HepG2 (cell line): Measurements from ENCODE around the gene AMIGO1. TPM values are rescaled to one million over a fixed set of nuclear protein-coding genes. Genes with fewer than 3 reads are reported as not detected.

Experiments used
- ARHGAP35 ChIP-seq: sonication (generic); formaldehyde crosslinking; IDR thresholded peaks from 2 replicates; pipeline ENCODE4 v1.9.0; 2022; ENCODE audit warnings: mild to moderate bottlenecking, inconsistent platforms, moderate library complexity, missing genetic modification reagents, borderline replicate concordance
- CBFB ChIP-seq: sonication (generic); formaldehyde crosslinking; IDR thresholded peaks from 2 replicates; pipeline ENCODE4 v1.4.0; 2020; ENCODE audit warnings: missing genetic modification reagents
- ETV6 ChIP-seq: sonication (generic); formaldehyde crosslinking; conservative IDR thresholded peaks from 2 replicates; pipeline ENCODE4 v1.4.0; 2020; ENCODE audit warnings: missing genetic modification reagents
- NFE2L1 ChIP-seq: sonication (generic); formaldehyde crosslinking; IDR thresholded peaks from 2 replicates; pipeline ENCODE4 v1.4.0; 2020; ENCODE audit warnings: missing genetic modification reagents, mild to moderate bottlenecking, borderline replicate concordance
- NR1H2 ChIP-seq: sonication (generic); formaldehyde crosslinking; IDR thresholded peaks from 2 replicates; pipeline ENCODE4 v1.8.1; 2022; ENCODE audit warnings: low read depth, missing genetic modification reagents, borderline replicate concordance
- PRPF4 ChIP-seq: fragments of 200-400 bp; formaldehyde crosslinking; IDR thresholded peaks from 2 replicates; pipeline ENCODE4 v1.6.1; 2016; ENCODE audit warnings: low read length, low read depth; ENCODE audit not compliant: poor library complexity, severe bottlenecking
- RXRB ChIP-seq: IDR thresholded peaks from 2 replicates; pipeline ENCODE4 v1.6.1; 2016; ENCODE audit warnings: borderline replicate concordance, missing genetic modification reagents, missing compliant biosample characterization
- SNRNP70 ChIP-seq: fragments of 200-400 bp; formaldehyde crosslinking; IDR thresholded peaks from 2 replicates; pipeline ENCODE4 v1.6.1; 2017; ENCODE audit warnings: mild to moderate bottlenecking, low read depth, low read length, moderate library complexity
- ZNF382 ChIP-seq: sonication (generic); formaldehyde crosslinking; IDR thresholded peaks from 2 replicates; pipeline ENCODE4 v1.5.0; 2020; ENCODE audit warnings: missing genetic modification reagents, mild to moderate bottlenecking, borderline replicate concordance
- ZNF383 ChIP-seq: sonication (generic); formaldehyde crosslinking; IDR thresholded peaks from 2 replicates; pipeline ENCODE4 v1.4.0; 2020; ENCODE audit warnings: missing genetic modification reagents, mild to moderate bottlenecking, borderline replicate concordance
- ZNF468 ChIP-seq: sonication (generic); formaldehyde crosslinking; IDR thresholded peaks from 2 replicates; pipeline ENCODE4 v1.8.0; 2022; ENCODE audit warnings: mild to moderate bottlenecking, moderate library complexity, missing genetic modification reagents
- polyA plus RNA-seq, 8 experiments: library from polyadenylated mRNA; depleted of rRNA in 3 of 8; stranded (reverse) in 7 of 8; unstranded in 1 of 8; fragments of >200 nt; fragmentation: Illumina TruSeq in 4 of 8; extraction: Trizol in 4 of 8; gene quantifications; 2 replicates each; pipeline versions ENCODE4 v1.2.1 to v1.2.3, GENCODE V29; 2011 to 2016; ENCODE audit warnings: low read depth in 4 of 8, missing spikeins in 1 of 8, mixed read lengths in 1 of 8; ENCODE audit not compliant: insufficient read depth in 1 of 8
- total RNA-seq, 5 experiments: library from RNA; depleted of rRNA; stranded (reverse); fragments of >200 nt; fragmentation: Illumina TruSeq; extraction: Trizol; gene quantifications; 2 replicates each; pipeline ENCODE4 v1.2.3, GENCODE V29; 2016; ENCODE audit warnings: low read depth in 1 of 5
- TF ChIP-seq, protein P1 (sequence below): sonication (generic); formaldehyde crosslinking; IDR thresholded peaks from 2 replicates; pipeline ENCODE4 v1.5.0; 2020; ENCODE audit warnings: missing genetic modification reagents
- TF ChIP-seq, protein P2 (sequence below), 2 experiments: fragments of 450-650 bp in 1 of 2; sonication (generic) in 1 of 2; formaldehyde crosslinking in 1 of 2; IDR thresholded peaks; 2 replicates each; pipeline versions ENCODE4 v1.6.1 to v1.8.0; 2016 to 2022; ENCODE audit warnings: antibody characterized with exemption in 1 of 2, mild to moderate bottlenecking in 1 of 2, missing genetic modification reagents in 1 of 2
- TF ChIP-seq, protein P3 (sequence below): sonication (generic); formaldehyde crosslinking; IDR thresholded peaks from 2 replicates; pipeline ENCODE4 v1.4.0; 2020; ENCODE audit warnings: mild to moderate bottlenecking, missing genetic modification reagents

Gene AMIGO1
- total and polyA plus RNA-seq, 2 of the 13 experiments (the other 11 are each of a cell fraction or from before 2014, with no cell fraction given), result 0.40 to 1.3 TPM

DNA sequence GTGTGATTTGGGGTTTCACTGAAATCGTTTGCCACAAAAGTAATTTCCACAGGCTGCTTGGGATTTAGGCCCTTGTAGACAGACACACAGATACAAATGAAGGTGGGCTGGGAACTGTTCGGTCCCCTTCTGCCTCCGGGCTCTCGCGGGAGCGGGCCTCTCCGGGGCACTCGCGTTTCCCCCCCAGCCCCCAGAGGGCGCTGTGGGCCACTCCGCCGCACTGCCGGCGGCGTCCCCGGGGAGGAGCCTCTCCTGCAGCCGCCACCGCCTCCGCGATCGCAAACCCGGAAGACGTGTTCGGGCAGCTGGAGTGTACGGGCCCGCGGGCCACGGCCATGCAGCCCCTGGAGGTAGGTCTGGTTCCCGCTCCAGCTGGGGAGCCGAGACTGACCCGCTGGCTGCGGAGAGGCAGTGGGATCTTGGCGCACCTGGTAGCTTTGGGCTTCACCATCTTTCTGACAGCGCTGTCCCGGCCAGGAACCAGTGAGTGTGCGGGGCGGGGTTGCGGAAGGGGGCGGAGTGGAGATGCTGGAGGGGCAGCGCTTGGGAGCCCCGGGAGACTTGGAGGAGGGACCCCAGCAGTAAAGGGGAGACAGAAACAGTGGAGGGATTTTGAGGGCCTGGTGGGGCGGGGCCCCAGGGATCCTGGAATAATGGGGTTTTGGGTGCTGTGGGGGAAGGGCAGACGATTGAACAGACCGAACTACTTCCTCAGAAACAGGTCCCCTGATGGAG lies 15.6 kb downstream of the AMIGO1 start, which contains the start of gene CYB561D1 (continued):
- TF ChIP-seq ZNF382 (CRISPR knock-in tag) (no peak), CBFB (peak; percentile 66; the same call in 1 of the 2 replicates), NR1H2 (CRISPR knock-in tag) (no peak; the same call in 1 of the 2 replicates), PRPF4 (no peak), ZNF383 (peak; percentile 60; the same call in 1 of the 2 replicates), NFE2L1 (CRISPR knock-in tag) (no peak), ZNF468 (CRISPR knock-in tag) (no peak), SNRNP70 (no peak), ETV6 (CRISPR knock-in tag) (no peak), RXRB (CRISPR knock-in tag) (peak; percentile 40; the same call in 1 of the 2 replicates), ARHGAP35 (CRISPR knock-in tag) (no peak)
- TF ChIP-seq, protein P1, sequence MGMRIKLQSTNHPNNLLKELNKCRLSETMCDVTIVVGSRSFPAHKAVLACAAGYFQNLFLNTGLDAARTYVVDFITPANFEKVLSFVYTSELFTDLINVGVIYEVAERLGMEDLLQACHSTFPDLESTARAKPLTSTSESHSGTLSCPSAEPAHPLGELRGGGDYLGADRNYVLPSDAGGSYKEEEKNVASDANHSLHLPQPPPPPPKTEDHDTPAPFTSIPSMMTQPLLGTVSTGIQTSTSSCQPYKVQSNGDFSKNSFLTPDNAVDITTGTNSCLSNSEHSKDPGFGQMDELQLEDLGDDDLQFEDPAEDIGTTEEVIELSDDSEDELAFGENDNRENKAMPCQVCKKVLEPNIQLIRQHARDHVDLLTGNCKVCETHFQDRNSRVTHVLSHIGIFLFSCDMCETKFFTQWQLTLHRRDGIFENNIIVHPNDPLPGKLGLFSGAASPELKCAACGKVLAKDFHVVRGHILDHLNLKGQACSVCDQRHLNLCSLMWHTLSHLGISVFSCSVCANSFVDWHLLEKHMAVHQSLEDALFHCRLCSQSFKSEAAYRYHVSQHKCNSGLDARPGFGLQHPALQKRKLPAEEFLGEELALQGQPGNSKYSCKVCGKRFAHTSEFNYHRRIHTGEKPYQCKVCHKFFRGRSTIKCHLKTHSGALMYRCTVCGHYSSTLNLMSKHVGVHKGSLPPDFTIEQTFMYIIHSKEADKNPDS (CRISPR knock-in tag), result no peak
- TF ChIP-seq, protein P2, sequence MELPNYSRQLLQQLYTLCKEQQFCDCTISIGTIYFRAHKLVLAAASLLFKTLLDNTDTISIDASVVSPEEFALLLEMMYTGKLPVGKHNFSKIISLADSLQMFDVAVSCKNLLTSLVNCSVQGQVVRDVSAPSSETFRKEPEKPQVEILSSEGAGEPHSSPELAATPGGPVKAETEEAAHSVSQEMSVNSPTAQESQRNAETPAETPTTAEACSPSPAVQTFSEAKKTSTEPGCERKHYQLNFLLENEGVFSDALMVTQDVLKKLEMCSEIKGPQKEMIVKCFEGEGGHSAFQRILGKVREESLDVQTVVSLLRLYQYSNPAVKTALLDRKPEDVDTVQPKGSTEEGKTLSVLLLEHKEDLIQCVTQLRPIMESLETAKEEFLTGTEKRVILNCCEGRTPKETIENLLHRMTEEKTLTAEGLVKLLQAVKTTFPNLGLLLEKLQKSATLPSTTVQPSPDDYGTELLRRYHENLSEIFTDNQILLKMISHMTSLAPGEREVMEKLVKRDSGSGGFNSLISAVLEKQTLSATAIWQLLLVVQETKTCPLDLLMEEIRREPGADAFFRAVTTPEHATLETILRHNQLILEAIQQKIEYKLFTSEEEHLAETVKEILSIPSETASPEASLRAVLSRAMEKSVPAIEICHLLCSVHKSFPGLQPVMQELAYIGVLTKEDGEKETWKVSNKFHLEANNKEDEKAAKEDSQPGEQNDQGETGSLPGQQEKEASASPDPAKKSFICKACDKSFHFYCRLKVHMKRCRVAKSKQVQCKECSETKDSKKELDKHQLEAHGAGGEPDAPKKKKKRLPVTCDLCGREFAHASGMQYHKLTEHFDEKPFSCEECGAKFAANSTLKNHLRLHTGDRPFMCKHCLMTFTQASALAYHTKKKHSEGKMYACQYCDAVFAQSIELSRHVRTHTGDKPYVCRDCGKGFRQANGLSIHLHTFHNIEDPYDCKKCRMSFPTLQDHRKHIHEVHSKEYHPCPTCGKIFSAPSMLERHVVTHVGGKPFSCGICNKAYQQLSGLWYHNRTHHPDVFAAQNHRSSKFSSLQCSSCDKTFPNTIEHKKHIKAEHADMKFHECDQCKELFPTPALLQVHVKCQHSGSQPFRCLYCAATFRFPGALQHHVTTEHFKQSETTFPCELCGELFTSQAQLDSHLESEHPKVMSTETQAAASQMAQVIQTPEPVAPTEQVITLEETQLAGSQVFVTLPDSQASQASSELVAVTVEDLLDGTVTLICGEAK (IDR thresholded peaks at IDR 0.05), result no peak
- TF ChIP-seq, protein P2 (CRISPR knock-in tag; IDR thresholded peaks at IDR 0.05), result peak; percentile 88
- TF ChIP-seq, protein P3, sequence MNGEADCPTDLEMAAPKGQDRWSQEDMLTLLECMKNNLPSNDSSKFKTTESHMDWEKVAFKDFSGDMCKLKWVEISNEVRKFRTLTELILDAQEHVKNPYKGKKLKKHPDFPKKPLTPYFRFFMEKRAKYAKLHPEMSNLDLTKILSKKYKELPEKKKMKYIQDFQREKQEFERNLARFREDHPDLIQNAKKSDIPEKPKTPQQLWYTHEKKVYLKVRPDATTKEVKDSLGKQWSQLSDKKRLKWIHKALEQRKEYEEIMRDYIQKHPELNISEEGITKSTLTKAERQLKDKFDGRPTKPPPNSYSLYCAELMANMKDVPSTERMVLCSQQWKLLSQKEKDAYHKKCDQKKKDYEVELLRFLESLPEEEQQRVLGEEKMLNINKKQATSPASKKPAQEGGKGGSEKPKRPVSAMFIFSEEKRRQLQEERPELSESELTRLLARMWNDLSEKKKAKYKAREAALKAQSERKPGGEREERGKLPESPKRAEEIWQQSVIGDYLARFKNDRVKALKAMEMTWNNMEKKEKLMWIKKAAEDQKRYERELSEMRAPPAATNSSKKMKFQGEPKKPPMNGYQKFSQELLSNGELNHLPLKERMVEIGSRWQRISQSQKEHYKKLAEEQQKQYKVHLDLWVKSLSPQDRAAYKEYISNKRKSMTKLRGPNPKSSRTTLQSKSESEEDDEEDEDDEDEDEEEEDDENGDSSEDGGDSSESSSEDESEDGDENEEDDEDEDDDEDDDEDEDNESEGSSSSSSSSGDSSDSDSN (CRISPR knock-in tag), result peak; percentile 97
